ENCODE results near the gene TIMM44.

- TF ChIP-seq CTCF (IDR thresholded peaks at IDR 0.05; ENCODE audit: low read depth, low read length, missing input control) (no peak), RXRA (IDR thresholded peaks at IDR 0.05) (no peak), SP1 (IDR thresholded peaks at IDR 0.05) (no peak), GABPA (IDR thresholded peaks at IDR 0.05 in 1 of 2, conservative IDR thresholded peaks at IDR 0.05 in 1 of 2) (no peak), MAX (IDR thresholded peaks at IDR 0.05) (no peak), EGR1 (IDR thresholded peaks at IDR 0.05; ENCODE audit: low read depth in 2 of 2) (no peak), JUND (IDR thresholded peaks at IDR 0.05) (no peak), RAD21 (IDR thresholded peaks at IDR 0.05) (no peak), YY1 (IDR thresholded peaks at IDR 0.05) (no peak), REST (IDR thresholded peaks at IDR 0.05) (no peak), TAF1 (conservative IDR thresholded peaks at IDR 0.05) (no peak), ZBTB33 (IDR thresholded peaks at IDR 0.05) (no peak), FOXA1 (IDR thresholded peaks at IDR 0.05) (no peak)
These were observed 12.0 kb downstream of the TIMM44 start for GRCh38 chr19:7931221-7932061.
